ENCODE data around the gene ZNF853.

Gene ZNF853

GRCh38 chr7:6637544-6638229, 22.3 kb downstream of the ZNF853 start:
- DNase-seq: peak; percentile 65 to 76

GRCh38 chr7:6639032-6639431, 23.6 kb downstream of the ZNF853 start:
- DNase-seq: no peak

- DNase-seq: no peak
Measured at GRCh38 chr7:6639627-6640026, 24.2 kb downstream of the ZNF853 start.

- DNase-seq: peak; percentile 50 to 59
Measured at GRCh38 chr7:6640246-6640721, 24.9 kb downstream of the ZNF853 start.

- no peak for DNase-seq
Measured at GRCh38 chr7:6641305-6642035, 26.1 kb downstream of the ZNF853 start.

- no peak for DNase-seq
Measured at GRCh38 chr7:6642239-6642839, 26.9 kb downstream of the ZNF853 start.

GRCh38 chr7:6642861-6643640, 27.6 kb downstream of the ZNF853 start:
- DNase-seq: no peak

- DNase-seq: no peak
Measured at GRCh38 chr7:6643915-6644625, 28.7 kb downstream of the ZNF853 start.

GRCh38 chr7:6644728-6645127, 29.3 kb downstream of the ZNF853 start:
- no peak for DNase-seq

GRCh38 chr7:6646465-6646864, 31.1 kb downstream of the ZNF853 start:
- DNase-seq: no peak

- no peak for DNase-seq
Measured at GRCh38 chr7:6647080-6647479, 31.7 kb downstream of the ZNF853 start.

- no peak for DNase-seq
Measured at GRCh38 chr7:6647541-6647940, 32.1 kb downstream of the ZNF853 start.

GRCh38 chr7:6648066-6648814, 32.8 kb downstream of the ZNF853 start:
- no peak for DNase-seq

GRCh38 chr7:6648815-6649104, 33.4 kb downstream of the ZNF853 start:
- no peak for DNase-seq

GRCh38 chr7:6649241-6649961, 34.0 kb downstream of the ZNF853 start:
- no peak for DNase-seq

- no peak for DNase-seq
Measured at GRCh38 chr7:6650086-6650485, 34.7 kb downstream of the ZNF853 start.

GRCh38 chr7:6650521-6651011, 35.2 kb downstream of the ZNF853 start:
- no peak for DNase-seq

GRCh38 chr7:6651851-6652445, 36.5 kb downstream of the ZNF853 start:
- no peak for DNase-seq

GRCh38 chr7:6652446-6653011, 37.1 kb downstream of the ZNF853 start:
- no peak for DNase-seq

Measured in activated T-cell treated with anti-CD3 and anti-CD28 coated beads, Interleukin-2, amount 50 U/mL, for 48 hours (primary cell).